ENCODE data around the gene LDLRAD1.
"Not testable (repeated sequence)": the region's sequence is repeated elsewhere in the genome, so short reads cannot be mapped to it uniquely, and the experiment has no call there.

Gene LDLRAD1

GRCh38 chr1:53971718-53972117 lies 46.3 kb downstream of the LDLRAD1 start:
- Histone ChIP-seq H3K9me3 (no peaks in the 10 kb centered on the region), H3K4me1 (no peaks in the 10 kb centered on the region), H3K4me3 (no peak overlapping the region), H3K36me3 (peaks cover 31 to 59% (median 52%) of the 10 kb centered on the region in 3 donors), H3K27me3 (no peaks in the 10 kb centered on the region), H3K27ac (peak overlapping the region in 1 of 2 donors; percentile 13)
- no peak for DNase-seq
- intact Hi-C loops (cut with DNase I; ENCODE audit: low total_unique reads): no loop called here
- no peak for TF ChIP-seq CTCF (IDR thresholded peaks at IDR 0.05)

- H3K27me3 ChIP-seq; DNase-seq; intact Hi-C loops (cut with DNase I; ENCODE audit: low total_unique reads); H3K9me3 ChIP-seq; H3K27ac ChIP-seq; H3K4me3 ChIP-seq: not testable (repeated sequence)
- Histone ChIP-seq H3K4me1 (peaks cover 0 to 14% (median 0%) of the 10 kb centered on the region in 4 donors), H3K36me3 (peaks cover 33 to 73% (median 58%) of the 10 kb centered on the region in 3 donors)
Observed at GRCh38 chr1:53969323-53969722, 48.7 kb downstream of the LDLRAD1 start.

GRCh38 chr1:53968125-53968513 lies 49.9 kb downstream of the LDLRAD1 start:
- Histone ChIP-seq H3K36me3 (peaks cover 39 to 77% (median 70%) of the 10 kb centered on the region in 3 donors), H3K4me3 (no peak overlapping the region), H3K27me3 (no peaks in the 10 kb centered on the region), H3K27ac (no peak overlapping the region), H3K4me1 (peaks cover 0 to 14% (median 0%) of the 10 kb centered on the region in 4 donors), H3K9me3 (no peaks in the 10 kb centered on the region)
- intact Hi-C loops (cut with DNase I; ENCODE audit: low total_unique reads): no loop called here
- no peak for TF ChIP-seq CTCF (IDR thresholded peaks at IDR 0.05)
- no peak for DNase-seq

- TF ChIP-seq CTCF (IDR thresholded peaks at IDR 0.05): no peak
- Histone ChIP-seq H3K27ac (no peak overlapping the region), H3K4me1 (peaks cover 0 to 14% (median 0%) of the 10 kb centered on the region in 4 donors), H3K4me3 (no peak overlapping the region), H3K27me3 (no peaks in the 10 kb centered on the region), H3K9me3 (no peaks in the 10 kb centered on the region), H3K36me3 (peaks cover 44 to 83% (median 75%) of the 10 kb centered on the region in 3 donors)
- intact Hi-C loops (cut with DNase I; ENCODE audit: low total_unique reads): no loop called here
- no peak for DNase-seq
Observed at GRCh38 chr1:53967409-53968124, 50.4 kb downstream of the LDLRAD1 start.

GRCh38 chr1:53966794-53967193 lies 51.2 kb downstream of the LDLRAD1 start:
- intact Hi-C loops (cut with DNase I; ENCODE audit: low total_unique reads): no loop called here
- Histone ChIP-seq H3K36me3 (peaks cover 52 to 85% (median 77%) of the 10 kb centered on the region in 3 donors), H3K9me3 (no peaks in the 10 kb centered on the region), H3K27me3 (no peaks in the 10 kb centered on the region), H3K4me3 (no peak overlapping the region), H3K4me1 (peaks cover 0 to 14% (median 0%) of the 10 kb centered on the region in 4 donors), H3K27ac (peak overlapping the region in 1 of 2 donors; percentile 42)
- no peak for TF ChIP-seq CTCF (IDR thresholded peaks at IDR 0.05)
- no peak for DNase-seq

- DNase-seq: no peak
- Histone ChIP-seq H3K4me3 (no peak overlapping the region), H3K27ac (no peak overlapping the region), H3K4me1 (peaks cover 0 to 14% (median 0%) of the 10 kb centered on the region in 4 donors), H3K27me3 (no peaks in the 10 kb centered on the region), H3K36me3 (peaks cover 52 to 86% (median 76%) of the 10 kb centered on the region in 3 donors), H3K9me3 (no peaks in the 10 kb centered on the region)
- intact Hi-C loops (cut with DNase I; ENCODE audit: low total_unique reads): no loop called here
- TF ChIP-seq CTCF (IDR thresholded peaks at IDR 0.05): no peak
Observed at GRCh38 chr1:53964109-53964508, 53.9 kb downstream of the LDLRAD1 start.

All from tibial artery (tissue), 4 donors.